GM19324 (cell line): ENCODE measurements around the gene KEAP1.
"Not testable (repeated sequence)": the region's sequence is repeated elsewhere in the genome, so short reads cannot be mapped to it uniquely, and the experiment has no call there.

Source experiments
- ATAC-seq: cut with Tn5 transposase; IDR thresholded peaks from one replicate; pipeline ENCODE4 v1.9.1; 2021; ENCODE audit warnings: mild to moderate bottlenecking, moderate library complexity; ENCODE audit not compliant: unreplicated experiment, low FRiP score

KEAP1 gene

DNA sequence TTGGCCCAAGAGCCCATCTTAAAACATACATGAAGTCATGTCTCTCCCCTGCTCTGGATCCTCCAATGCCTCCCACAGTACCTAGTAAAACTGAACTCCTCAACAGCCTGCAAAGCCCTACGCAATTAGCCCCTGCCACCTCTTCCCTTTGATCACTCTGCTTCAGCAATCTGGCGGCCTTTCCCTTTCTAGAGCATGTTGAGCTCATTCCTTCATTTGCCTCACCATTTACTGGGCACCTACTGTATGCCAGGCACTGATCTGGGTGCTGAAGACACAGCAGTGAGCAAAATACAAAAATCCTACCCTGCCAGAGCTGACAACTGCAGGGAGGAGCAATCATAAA lies 2.9 kb downstream of the KEAP1 start:
- no peak for ATAC-seq

DNA sequence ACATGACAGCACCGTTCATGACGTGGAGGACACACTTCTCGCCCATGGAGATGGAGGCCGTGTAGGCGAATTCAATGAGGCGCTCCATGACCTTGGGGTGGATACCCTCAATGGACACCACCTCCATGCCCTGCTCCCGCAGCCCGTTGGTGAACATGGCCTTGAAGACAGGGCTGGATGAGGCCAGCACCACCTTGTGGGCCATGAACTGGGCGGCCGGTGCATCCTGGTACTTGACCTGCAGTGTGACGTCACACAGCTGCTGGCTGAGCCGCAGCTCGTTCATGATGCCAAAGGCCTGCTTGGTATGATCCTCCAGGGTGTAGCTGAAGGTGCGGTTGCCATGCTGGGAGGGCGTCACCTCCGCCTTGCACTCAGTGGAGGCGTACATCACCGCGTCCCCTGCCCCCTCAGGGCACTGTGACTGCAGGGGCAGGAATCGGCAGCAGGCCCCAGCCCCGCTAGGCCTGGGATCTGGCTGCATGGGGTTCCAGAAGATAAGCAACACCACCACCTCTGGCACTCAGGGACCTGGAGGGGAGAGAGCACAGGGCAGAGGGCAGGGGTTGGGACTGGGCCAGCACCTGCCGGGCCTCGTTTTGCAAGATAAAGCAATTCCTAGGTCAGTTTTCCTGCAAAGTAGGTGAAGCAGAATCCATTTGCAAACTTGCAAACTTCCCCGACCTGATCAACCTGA lies 3.5 kb downstream of the KEAP1 start:
- ATAC-seq: no peak

DNA sequence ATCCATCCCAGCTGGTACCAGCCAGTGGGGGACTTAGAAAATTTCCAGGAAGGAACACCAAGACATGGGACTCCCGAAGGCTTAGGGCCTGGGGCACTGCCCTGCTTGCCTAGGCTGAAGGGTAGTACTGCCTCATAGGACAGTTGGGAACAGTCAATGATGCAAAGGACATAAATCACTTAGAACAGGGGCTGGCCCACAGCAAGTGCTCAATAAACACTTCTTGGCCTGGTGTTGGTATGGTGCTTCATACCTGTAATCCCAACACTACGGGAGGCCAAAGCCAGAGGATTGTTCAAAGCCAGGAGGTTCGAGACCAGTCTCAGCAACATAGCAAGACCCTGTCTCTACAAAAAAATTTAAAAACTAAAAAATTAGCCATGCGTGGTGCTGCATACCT lies 5.8 kb downstream of the KEAP1 start:
- no peak for ATAC-seq

DNA sequence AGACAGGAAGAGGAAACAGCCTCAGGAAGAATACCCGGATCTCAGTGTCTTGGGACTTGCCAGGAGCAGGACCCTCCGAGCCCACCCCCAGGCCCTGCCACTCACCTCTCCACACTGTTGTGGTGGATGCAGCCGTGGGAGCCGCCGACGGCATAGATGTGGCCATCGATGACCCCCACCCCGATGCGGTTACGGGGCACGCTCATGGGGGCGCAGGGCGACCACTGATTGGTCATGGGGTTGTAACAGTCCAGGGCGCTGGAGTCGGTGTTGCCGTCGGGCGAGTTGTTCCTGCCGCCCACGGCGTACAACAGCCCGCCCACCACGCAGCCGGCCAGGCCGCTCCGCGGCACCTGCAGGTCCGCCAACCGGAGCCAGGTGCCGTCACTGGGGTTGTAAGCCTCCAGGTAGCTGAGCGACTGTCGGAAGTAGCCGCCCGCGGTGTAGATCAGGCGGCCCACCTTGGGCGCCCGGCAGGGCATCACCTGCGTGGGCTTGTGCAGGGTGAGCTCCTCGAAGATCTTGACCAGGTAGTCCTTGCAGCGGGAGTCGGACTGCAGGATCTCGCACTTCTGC lies 11.6 kb downstream of the KEAP1 start:
- no peak for ATAC-seq

DNA sequence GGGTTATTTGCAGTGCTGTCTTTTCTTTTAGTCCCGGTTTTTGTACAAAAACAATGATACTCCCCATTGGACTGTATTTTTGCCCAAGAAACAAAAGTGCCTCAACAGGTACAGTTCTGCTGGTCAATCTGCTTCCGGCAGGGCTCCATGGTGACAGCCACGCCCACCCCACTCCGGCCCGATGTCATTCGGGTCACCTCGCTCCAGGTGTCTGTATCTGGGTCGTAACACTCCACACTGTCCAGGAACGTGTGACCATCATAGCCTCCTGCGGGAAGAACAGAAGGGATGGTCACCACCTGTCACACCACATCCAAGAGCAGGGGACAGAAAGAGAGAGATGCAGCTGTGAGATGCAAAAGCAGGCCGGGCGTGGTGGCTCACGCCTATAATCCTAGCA lies 16.6 kb downstream of the KEAP1 start:
- no peak for ATAC-seq

DNA sequence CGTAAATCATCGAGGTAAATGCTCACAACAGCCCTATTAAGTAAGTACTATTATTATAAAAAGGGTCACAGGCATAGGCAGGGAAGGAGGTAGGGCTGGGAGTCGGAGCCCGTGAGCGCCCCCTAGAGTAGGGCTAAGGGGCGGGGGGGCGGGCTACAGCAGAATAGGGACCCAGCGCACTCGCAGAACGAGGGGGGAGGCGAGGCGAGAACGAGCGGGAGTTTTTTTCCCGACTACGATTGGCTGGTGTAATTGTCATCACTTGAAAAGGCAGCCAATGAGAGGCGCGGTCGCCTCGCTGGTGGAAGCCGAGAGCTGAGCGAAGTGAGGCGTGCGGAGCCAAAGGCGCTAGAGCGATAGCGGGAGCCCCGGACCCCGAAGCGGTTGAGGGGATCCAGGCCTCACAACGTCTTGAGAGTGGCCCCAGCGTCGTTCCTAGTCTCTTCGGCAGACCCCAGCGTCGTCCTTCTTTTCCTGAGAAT lies 24.2 kb downstream of the KEAP1 start:
- no peak for ATAC-seq

DNA sequence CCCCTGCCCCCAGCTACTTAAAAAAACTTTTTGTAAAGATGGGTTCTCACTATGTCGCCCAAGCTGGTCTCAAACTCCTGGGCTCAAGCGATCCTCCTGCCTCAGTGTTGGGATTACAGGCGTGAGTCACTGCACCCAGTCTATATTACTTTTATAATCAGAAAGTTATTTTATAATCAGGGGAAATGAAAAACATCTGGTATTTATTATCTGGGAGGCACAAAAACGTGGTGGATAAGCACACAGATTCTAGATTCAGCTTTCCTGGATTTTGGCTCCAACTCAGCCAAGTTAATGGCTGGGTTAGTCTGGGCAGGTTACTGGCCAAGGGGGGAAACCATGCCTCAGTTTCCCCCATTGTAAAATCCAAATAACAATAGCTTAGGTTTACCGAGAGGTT lies 24.7 kb downstream of the KEAP1 start:
- ATAC-seq: no peak

DNA sequence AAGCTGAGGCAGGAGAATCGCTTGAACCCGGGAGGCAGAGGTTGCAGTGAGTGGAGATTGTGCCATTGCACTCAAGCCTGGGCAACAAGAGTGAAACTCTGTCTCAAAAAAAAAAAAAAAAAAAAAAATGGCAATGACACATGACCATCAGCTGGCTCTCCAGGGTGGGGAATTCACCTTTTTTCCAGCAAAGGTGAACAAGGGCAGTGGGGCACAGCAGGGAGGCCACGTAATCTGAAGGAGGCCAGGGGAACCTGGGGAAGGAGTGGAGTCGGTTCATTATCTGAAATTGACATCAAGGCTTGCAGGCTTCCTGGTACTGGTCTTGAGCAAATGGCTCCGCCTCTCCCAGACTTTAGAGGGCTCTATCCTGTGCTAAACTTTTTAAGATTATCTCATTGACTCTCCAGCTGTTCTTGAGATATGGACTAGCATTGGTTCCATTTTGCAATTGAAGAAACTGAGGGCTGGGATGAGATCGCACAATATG lies 28.1 kb downstream of the KEAP1 start:
- no peak for ATAC-seq

DNA sequence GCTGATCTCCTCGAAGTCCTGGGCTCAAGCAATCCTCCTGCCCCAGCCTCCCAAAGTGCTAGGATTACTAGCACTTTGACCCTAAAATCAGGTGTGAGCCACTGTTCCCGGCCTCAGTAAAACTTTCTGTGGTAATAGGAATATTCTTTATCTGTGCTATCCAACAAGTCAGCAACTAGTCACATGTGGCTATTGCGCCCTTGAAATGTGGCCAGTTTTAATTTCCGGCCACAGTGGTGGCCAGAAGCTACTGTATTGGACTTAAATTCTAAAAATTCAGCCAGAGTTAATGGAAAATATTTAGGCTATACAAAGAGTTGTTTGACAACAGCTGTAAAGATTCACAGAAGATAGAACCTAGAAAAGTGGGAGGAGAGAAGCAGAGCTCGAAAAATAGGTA lies 30.0 kb downstream of the KEAP1 start:
- ATAC-seq: no peak

DNA sequence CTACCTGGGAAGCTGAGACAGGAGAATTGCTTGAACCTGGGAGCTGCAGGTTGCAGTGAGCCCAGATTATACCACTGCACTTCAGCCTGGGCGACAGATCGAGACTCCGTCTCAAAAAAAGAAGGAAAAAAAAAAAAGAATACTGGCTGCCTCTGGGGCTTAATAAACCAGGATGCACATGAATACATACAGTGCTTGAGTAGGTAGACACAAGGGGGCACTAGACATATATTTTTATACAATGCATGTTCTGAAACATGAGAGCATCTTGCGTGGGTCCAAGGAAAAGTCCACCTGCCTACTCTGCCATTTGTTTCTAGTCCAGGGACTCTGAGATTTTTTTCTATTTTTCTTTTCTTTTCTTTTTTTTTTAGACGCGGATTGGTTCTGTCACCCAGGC lies 31.2 kb downstream of the KEAP1 start:
- ATAC-seq: no peak

DNA sequence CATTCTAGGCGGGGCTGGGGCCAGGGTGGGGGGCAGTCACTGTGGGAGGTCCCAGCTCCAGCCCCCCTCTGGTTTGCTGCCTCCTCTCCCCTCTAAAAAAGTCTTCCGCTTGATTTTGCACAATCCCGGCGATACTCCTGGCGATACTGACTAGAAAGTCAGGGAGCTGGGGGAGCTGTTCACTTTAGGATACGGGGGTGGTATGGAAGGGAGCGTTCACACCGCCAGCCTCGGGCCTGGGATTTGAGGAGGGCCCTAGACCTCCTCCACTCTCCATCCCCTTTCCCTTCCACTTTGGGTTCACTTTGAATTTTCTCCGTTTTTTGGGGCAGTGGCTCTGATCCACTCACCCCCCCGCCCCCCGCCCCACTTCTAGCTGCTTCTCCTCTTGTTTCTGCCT lies 35.0 kb downstream of the KEAP1 start:
- ATAC-seq: no peak

DNA sequence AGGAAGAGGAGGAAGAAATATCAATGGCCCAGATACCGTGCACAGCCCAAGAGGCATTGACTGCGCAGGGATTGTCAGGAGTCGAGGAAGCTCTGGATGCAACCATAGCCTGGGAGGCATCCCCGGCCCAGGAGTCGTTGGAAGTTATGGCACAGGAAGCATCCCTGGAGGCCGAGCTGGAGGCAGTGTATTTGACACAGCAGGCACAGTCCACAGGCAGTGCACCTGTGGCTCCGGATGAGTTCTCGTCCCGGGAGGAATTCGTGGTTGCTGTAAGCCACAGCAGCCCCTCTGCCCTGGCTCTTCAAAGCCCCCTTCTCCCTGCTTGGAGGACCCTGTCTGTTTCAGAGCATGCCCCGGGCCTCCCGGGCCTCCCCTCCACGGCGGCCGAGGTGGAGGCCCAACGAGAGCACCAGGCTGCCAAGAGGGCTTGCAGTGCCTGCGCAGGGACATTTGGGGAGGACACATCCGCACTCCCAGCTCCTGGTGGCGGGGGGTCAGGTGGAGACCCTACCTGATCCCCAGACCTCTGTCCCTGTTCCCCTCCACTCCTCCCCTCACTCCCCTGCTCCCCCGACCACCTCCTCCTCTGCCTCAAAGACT lies 36.0 kb downstream of the KEAP1 start:
- ATAC-seq: no peak

DNA sequence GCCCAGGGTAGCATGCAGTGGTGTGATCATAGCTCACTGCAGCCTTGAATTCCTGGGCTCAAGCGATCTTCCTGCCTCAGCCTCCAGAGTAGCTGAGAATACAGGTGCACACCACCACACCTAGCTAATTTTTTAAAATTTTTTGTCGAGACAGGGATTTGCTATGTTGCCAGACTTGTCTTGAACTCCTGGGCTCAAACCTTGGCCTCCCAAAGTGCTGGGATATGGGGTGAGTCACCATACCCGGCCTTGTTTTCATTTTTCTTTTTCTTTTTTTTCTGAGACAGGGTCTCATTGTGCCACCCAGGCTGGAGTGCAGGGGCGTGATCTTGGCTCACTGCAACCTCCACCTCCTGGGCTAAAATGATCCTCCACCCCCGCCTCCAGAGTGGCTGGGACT lies 38.7 kb downstream of the KEAP1 start:
- ATAC-seq: no peak

DNA sequence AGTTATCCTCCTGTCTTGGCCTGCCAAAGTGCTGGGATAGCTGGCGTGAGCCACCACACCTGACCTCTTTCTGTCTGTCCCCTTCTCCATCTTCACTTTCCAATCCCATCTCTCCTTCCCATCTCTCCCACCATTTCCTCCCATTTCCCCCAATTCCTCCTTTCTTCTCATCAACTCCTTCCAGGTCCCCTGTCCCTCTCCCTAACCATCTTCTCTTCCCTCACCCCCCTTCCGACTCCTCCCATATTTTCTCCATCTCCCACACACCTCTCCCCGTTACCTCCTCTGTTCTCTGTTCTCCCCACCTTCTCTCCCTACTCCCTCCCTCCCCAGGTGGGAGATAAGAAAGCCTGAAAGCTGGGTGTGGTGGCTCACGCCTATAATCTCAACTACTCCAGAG lies 40.6 kb downstream of the KEAP1 start:
- ATAC-seq: no peak

DNA sequence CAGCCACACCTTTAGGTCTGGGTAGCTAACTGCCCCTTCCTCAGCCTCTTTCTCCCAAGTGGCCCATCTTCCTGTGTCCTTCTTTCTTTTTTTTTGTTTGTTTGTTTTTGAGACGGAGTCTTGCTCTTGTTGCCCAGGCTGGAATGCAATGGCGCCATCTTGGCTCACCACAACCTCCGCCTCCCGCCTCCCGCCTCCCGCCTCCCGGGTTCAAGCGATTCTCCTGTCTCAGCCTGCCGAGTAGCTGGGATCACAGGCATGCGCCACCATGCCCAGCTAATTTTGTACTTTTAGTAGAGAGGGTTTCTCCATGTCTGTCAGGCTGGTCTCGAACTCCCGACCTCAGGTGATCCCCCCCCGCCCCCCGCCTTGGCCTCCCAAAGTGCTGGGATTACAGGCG lies 41.1 kb downstream of the KEAP1 start:
- ATAC-seq: not testable (repeated sequence)

DNA sequence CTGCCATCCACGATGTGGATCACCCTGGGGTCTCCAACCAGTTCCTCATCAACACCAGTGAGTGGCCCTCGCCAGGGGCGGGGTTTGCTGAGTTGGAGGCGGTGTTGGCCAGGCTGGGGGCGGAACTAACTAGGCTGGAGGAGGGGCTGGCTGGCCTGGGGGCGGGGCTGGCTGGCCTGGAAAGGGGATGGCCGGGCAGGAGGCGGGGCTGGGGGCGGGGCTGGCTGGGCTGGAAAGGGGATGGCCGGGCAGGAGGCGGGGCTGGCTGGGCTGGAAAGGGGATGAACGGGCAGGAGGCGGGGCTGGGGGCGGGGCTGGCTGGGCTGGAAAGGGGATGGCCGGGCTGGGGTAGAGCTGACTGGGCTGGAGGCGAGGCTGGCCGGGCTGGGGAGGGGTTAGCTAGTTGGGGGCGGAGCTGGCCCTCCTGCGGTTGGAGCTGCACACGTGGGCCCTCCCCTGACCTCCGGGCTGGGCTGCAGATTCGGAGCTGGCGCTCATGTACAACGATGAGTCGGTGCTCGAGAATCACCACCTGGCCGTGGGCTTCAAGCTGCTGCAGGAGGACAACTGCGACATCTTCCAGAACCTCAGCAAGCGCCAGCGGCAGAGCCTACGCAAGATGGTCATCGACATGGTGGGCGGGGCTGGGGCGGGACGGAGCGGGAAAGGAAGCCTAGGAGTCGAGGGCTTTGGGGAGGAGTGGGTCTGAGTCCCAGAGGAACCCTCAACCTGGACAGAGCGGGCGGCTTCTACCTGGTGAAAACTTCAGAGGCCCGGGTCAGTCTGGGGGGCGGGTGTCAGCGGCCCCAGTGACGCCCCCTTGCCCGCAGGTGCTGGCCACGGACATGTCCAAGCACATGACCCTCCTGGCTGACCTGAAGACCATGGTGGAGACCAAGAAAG lies 41.9 kb downstream of the KEAP1 start:
- ATAC-seq: peak; percentile 85

DNA sequence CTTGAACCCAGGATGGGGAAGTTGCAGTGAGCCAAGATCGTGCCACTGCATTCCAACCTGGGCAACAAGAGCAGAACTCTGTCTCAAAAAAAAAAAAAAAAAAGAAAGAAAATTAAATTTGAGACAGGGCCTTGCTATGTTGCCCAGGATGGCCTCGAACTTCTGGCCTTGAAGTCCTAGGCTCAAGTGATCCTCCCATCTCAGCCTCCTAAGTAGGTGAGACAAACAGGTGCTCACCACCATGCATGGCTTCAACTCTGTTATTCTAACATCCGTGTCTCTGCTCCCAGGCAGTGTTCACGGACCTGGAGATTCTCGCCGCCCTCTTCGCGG lies 42.5 kb downstream of the KEAP1 start:
- no peak for ATAC-seq

DNA sequence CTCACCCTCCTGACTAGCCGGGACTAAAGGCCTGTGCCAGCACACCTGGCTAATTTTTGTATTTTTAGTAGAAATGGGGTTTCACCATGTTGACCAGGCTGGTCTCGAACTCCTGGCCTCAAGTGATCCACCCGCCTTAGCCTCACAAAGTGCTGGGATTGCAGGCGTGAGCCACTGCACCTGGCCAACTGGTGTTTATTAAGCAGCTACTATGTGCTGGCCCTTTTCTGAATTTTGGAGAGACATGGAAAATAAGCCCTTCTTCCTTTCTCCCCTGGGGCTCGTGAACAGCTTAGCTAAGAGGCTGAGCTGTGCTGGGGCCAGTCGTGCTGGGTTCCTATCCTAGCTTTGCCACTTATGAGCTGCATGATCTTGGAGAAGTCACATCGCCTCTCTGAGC lies 44.4 kb downstream of the KEAP1 start:
- ATAC-seq: not testable (repeated sequence)

DNA sequence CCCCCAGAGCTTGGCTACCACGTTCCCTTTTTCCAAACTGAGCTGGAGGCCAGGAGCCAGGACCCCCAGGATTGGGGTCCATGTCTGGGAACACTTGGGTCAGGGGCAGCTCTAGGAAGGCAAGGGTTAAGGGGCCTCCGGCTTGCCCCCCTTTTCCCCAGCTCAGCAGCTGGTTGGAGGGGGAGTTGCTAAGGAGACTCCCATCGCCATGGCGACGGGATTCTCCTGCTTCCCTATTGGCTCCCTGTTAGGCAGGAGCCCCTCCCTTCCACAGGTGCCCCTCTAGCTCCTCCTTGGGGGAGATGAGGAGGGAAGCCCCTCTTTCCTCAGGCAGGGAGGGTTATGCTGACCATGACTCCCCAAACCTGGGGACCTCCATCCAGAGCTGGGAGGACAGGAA lies 48.9 kb downstream of the KEAP1 start:
- ATAC-seq: no peak

DNA sequence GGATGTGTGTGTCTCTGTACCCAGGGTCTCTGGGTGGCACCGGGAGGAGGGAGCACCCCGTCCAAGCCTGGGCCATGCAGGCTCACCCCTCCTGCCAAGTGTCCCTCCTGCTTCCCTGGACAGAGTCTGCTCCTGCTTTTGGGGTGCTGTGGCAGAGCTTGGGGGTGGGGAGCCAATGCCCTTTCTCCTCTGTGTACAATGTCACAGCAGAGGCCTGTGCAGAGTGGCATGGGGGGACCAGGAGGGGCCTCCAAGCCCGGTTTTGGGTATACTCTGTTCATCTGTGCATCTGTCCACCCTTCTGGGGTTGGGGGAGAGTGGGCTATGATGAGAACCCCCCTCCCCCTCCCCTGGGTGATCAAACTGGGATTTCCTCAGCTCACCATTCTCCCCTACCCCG lies 49.3 kb downstream of the KEAP1 start:
- no peak for ATAC-seq
